DMS114 treated with DMSO at 0.1 percent for 48 hours (cell line): ENCODE results near the gene MIAT.
"Not testable (repeated sequence)": the region's sequence is repeated elsewhere in the genome, so short reads cannot be mapped to it uniquely, and the experiment has no call there.

Experiments used
- DNase-seq: peaks from one replicate; lab custom pipeline; 2025; ENCODE audit not compliant: unreplicated experiment; lab: John Stamatoyannopoulos, UW

MIAT gene

DNA sequence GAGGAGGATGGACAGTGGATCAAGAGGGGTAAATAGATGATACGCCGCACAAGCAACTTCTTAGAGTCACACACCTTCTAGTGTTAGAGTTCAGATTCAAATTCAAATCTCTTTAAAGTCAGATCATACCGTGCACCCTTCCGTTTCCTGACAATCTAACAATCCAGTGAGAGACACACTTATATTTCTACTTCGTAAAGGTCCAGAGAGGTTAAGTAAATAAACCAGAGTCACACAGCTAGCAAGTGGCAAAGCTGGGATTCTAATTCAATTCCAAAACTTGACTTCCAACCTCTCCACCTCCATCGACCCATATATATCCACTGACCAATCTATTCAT is 34.0 kb downstream of the MIAT start:
- no peak for DNase-seq

DNA sequence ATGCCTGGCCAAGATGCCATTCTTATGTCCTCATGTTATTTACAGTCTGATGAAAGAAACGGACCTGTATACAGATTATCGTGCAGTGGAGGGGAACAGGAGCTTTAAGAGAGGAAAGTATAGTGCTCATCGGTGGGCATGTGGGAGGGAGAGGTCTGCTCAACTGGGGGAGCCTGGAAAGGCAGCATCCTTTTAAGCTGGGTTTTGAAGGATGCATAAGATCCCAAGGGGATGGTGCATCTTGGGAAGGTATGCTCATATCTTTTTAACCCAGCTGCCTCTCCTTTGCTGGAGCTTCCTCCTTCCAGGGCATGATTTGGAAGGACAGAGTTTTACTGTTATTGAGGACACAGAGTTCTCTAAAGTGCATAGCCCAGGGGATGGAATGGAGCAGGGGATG is 34.8 kb downstream of the MIAT start:
- no peak for DNase-seq

DNA sequence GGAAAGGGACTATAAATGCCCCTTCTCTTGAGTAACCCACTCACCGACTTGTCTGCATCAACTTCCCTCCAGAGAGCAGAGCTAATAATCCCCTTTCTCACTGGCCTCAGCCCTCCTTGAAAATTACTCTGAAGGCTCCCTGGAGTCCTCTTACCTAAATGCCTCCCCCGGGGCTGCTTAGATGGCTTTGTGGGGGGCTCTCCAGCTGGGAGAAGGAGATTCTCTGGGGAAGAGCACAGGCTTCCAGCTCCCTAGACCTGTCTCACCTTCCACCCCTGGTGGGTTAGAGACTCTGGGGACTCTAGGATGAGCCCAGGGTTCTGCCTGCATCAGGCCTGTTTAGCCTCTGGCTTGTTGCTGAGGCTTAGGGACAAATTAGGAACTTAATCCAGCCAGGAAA is 39.8 kb downstream of the MIAT start:
- no peak for DNase-seq

DNA sequence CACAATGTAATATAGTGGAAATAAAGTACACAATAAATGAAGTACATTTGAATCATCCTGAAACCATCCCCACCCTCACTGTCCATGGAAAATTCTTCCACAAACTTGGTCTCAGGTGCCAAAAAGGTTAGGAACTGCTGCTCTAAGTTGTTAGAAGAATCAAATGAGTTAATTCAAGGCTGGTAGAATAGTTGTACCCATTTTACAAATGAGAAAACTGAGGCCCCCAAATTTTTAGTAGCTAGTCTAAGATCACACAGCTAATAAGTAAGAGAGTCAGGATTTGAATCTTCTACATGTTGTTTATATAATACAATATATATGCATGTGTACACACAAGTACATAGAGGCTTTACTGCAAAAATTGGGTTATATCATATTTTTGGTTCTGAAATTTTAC is 43.1 kb downstream of the MIAT start:
- no peak for DNase-seq

DNA sequence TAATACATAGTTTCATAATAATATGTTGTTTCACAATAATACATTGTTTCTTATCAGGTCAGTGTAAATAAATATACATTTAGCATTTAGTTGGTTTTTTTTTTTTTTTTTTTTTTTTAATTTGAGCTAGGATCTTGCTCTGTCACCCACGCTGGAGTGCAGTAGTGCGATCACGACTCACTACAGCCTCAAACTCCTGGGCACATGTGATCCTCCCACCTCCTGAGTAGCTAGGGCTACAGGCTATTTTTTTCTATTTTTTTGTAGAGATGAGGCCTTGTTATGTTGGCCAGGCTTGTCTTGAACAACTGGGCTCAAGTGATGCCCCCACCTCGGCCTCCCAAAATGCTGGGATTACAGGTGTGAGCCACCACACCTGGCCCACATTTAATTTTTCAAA is 43.5 kb downstream of the MIAT start:
- DNase-seq, result no peak

DNA sequence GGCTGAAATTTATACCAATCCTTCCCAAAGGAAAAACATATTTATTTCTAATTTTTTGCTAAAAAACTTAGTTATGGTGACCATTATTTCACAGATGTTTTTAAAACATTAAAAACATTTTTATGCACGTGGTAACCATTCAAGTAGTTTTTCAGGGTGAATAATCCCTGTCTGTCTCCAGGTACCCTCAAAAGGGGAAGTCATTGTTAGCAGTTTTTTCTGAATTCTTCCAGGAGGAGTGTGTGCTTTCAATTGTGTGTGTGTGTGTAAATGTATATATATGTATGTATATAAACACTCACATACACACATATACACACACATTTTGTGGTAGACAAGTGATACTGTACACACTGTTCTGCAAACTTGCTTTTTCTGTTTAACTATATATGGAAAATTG is 43.9 kb downstream of the MIAT start:
- DNase-seq, result no peak

DNA sequence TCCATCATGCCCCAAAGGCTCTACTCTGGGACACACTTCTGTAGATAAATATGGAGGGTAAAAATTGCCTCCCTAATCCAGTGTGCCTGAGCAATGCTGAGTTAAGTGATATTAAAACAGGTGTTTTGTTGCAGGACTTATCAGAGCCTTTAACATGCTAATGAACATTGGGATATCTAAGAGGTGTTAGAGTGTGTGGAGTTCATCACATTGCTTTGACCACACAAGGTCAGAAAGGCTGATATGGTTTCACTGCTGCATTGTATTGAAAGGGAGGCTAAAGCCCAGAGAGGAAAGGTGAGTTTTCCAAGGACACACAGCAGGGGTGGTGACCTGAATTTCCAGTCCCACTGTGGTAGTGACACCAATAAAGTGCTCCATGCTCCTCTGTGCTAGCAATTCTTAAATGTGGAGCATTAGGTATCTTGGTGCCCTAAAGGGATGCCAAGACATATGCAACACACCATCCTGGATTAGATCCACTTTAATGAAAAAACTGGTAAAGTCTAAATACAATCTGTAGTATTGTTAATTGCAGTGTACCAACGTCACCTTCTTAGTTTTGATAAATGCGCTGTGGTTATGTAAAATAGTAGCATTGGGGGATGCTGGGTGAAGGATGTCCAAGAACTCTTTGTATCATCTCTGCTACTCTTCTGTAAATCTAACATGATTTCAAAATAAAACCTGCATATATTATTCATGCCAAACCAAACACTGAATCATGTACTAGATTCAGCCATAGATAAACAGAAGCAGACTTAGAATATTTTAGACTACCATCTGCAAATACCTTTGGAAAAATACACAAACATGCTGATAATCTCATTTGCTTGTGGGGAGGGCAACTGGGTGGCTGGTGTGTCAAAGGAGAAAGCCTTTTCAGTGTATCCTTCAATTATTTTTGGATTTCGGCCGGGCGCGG is 45.8 kb downstream of the MIAT start:
- no peak for DNase-seq

DNA sequence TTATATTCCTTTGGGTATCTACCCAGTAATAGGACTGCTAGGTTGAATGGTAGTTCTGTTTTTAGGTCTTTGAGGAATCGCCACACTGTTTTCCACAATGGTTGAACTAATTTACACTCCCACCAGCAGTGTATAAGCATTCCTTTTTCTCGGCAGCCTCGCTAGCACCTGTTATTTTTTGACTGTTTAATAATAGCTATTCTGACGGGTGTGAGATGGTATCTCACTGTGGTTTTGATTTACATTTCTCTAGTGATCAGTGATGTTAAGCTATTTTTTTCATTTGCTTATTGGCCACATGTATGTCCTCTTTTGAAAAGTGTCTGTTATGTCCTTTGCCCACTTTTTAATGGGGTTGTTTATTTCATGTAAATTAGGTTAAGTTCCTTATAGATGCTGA is 48.0 kb downstream of the MIAT start:
- not testable (repeated sequence) for DNase-seq

DNA sequence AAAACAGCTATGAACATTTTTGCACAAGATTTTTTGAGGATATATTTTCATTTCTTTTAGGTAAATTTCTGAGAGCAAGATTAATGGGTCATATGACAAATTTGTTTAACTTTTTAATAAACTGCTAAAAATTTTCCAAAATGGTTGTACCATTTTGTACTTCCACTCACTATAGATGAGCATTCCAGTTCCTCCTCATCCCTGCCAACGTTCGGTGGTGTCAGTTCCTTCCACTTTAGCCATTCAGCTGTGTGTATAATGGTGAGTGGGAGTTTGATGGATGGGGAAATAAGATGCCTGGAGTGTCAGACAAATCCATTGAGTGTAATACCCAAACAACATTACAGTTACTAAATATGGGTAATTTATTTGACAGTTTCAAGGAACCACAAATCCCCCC is 49.7 kb downstream of the MIAT start:
- DNase-seq, result no peak

DNA sequence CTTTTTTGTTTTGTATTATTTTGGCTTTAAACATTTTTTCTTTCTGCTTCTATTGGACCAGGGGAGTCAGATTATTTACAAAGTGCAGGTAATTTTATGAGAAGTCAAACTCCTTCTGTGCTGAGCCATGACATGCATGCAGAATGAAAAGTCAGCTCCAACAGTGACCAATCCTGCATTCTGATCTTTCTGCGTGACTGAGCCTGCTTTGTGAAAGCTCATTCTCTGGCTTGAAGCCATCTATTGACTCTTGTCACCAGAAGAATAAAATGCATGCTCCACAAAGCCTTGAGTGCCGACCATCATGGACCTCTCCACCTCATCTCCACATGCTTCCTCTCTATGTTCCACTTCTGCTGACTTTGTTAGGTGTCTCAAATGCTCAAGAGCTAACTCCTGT is 50.2 kb downstream of the MIAT start:
- no peak for DNase-seq

DNA sequence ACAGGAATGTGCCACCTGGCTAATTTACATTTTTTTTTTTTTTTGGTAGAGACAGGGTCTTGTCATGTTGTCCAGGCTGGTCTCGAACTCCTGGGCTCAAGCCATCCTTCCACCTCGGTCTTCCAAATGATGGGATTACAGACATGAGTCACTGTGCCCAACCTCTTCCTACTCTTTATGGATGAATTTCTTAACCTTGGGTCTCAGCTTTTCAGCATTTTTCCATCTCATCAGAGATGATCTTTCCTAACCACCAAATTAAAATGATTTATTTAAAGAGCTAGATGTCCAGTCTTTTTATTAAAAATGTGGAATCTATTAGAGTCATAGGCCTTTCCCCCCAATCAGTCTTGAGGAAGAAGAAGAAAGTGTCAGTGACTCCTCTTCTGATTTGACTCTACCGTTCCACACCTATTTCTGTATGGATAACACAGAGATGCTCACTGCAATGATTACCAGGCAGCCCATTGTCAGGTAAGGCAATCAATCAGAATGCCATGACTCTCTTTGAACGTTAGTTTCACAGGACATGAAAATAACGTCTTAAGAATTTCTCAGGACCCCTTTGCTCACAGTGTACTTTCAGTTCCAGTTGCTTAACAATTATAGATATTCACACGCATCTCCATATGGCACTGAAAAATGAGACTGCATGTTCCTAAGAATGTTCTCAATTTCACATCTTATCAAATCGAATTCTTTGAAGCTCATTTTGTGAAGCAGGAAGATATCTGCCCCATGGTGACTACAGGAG is 51.0 kb downstream of the MIAT start:
- no peak for DNase-seq

DNA sequence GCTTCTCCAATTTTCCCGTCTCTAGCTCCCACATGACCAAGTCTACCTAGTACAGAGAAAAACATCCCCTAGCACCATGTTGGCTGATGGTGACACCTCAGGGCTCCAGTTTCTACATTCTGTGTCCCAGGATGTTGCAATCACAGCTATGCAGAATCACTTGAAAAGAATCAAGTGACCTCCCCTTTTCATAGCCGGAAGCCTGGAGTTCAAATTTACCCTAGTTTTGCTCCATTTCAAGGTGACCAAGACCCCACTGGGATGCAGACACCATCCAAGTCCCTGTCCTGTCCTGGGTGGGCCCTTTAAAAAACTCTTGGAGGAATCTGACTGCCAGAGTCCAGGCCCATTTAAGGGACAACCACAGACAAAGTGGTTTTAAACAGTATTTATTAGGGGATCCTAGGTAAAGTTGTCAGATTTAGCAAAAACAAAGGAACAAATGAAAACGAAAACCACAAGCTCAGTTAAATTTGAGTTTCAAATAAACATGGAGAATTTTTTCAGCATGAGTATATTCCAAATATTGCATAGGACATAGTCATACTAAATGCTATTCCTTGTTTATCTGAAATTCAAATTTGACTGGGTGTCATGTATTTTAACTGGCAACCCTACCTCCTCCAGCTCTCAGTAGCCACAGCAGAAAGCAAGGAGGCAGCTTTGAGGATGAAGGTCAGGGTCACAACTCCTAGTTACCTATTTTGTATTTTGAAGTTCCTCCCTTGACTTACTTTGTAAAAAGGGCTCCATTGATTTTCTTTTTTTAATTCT is 52.4 kb downstream of the MIAT start:
- DNase-seq, result no peak

DNA sequence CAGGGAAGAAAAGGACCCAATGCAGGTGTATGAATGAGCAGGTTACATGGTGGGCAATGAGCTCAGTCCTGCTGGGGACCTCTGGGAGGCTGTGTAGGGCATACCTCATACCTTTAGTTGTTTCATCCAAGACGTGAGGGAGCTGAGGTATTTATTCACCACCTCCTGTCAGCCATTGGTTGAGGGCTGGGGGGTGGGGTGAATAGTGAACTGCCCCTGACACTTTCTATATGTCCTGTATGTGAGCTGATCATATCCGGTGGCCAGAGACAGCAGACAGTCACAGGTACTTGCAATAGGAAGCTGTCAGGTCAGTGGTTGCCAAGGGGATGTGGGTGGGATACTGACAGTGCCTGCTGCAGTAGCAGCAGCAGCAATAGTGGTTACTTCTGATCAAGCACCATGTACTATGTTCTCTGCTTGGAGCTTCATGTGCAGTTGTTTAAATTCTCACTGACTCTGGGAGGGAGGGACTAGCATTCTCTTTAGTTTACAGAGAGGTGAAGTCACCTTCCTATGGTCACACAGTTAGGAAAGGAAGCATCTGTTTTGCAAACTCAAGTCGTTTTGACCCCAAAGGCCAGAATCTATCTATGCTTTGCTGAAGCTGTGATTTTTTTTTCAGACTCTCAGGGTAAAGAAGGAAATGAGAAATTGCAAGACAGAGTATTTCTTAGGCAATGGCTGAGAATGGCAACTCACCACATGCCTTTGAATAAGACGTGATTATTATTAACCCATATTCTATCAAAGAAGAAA is 54.0 kb downstream of the MIAT start:
- DNase-seq, result no peak

DNA sequence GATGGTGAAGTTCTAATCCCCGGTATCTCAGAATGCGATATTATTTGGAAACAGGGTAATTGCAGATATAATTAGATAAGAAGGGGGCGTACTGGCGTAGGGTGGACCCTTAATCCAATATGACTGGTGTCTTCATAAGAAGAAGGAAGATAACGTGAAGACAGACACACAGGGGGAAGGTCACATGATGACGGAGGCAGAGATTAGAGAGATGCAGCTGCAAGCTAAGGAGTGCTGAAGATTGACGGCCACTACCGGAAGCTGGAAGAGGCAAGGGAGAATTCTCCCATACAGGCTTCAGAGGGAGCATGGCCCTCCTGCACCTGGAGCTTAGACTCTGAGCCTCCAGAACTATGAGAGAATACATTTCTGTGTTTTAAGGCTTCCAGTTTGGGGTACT is 54.8 kb downstream of the MIAT start:
- no peak for DNase-seq

DNA sequence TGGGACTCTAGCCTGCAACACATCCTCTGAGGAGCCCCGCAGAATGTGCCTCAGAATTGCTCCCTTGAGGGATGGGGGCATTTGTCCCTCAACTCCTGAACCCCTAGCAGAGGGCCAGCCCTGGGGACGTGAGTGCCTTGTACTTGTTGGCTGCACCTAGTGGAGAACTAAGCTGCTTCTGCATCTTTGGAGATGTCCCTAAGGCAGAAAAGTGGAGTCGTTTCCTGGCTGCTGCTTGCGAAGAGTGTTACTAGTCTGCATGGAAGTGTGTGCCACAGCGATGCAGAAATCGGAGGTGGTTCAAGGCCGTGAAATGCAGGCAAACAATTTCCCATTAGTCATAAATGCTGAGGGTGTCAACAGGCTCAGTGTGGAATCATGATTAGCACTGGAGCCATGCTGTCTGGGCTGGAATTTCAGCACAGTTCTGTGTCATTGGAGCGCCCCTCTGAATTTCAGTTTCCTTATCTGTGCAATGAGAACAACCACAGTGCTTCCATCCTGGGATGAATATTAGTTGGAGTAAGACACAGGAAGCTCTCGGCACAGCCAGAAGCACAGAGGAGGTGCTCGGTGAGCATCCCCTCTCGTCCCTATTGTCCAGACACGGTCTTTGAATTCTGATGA is 56.5 kb downstream of the MIAT start:
- DNase-seq, result no peak

DNA sequence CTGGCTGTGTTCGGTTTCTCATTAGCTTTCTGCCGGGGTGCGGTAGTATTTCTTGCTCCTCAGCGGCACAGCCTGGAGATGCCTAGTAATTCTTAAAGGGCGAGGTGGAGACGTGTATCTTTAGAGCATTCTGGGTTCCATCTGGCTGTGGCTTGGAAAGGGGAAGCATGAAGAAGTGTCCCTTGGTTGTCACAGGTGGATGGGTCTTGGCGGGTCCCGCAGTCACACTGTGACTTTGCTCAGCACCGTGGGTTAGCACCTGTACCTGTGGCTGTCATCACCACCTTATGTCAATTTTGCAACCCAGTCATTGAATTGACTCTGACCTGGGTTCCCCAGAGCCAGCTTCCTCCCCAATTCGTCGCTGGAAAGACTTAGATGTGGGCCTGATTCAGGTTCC is 57.6 kb downstream of the MIAT start:
- no peak for DNase-seq

DNA sequence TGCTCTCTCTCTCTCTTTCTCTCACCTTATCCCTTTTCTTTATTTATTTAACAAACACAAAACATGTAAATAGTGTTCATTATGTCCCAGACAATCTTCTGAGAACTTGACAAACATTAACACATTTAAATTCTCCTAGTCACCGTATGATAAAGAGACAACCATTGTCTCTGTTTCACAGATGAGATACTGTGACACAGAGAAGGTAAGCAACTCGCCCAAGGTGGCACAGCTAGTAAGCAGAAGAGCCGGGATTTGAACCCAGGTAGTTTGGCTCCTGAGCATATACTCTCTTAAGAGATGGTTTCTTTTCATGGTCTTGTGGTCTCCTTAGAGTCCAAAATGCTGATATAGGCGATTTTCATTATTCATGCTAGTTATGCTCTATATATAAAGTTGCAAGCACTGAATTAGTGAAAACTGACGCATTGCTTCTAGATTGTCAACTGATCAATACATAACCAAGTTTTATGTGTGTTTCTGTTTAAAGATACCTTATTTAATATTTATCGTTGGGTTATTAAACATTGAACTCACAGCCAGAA is 58.1 kb downstream of the MIAT start:
- DNase-seq, result no peak

DNA sequence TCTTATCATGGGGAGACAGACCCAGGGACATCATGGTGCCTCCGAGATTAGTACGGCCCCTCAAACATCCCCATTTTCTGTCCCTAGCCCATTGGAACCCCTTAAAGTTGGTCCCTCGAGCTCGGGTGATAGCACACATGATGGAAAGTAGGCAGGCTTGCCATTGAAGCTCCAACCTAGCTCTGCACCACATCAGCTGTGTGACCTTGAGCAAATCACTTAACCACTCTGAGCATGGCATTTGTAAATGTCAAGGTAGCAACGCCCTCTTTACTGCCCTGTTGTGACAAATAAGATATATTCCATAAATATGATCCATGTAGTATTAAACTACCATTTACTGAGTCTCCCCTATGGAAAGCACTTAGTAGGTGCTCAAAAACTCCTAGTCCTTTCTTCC is 61.1 kb downstream of the MIAT start:
- no peak for DNase-seq

DNA sequence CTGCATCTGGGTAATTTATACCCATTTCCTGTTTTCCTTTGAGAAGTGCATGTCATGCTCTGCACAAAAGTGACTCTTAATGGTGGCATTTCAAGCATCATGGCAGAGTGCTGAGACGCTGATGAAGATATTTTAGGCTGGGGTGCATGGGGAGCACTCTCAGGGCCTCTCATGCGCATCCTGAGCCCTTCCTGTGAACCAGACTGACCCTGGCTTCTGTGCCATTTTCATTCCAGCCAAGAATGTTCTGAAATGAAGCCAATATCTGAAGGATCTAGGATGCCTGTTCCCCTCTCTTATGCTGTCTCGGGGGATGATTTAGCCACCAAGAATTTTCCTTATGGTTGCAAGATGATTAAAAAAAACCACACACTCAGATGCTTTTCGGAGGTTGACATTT is 61.5 kb downstream of the MIAT start:
- DNase-seq, result no peak

DNA sequence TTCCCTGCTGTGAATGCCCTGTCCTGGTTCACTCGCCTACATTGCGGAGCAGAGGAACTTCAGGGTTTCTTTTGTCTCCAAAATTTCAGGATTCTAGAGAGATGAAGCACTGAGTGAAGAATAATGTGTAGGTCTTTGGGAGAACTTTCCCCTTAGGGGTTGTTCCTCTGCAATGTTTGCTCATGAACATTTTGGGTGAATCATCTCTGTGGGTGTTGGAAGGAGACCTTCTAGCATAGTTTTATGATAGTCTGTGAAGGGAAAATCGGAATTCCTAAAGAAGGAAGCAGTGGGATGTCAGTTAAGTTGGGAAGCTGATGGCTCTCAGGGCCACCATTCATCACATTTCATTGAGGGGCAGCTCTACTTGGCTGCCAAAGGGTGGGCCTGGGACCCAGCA is 64.8 kb downstream of the MIAT start:
- no peak for DNase-seq
